Mesendoderm (in vitro differentiated cells): ENCODE measurements around the gene SAMMSON.

ENCODE experiments used
- DNase-seq: peaks from one replicate; pipeline ENCODE4 v3.0.0; 2013
- H2AK5ac ChIP-seq: 2 replicates; pipeline ENCODE4 v1.6.1; 2013; ENCODE audit warnings: low read length, inconsistent platforms
- H2BK120ac ChIP-seq: 2 replicates; pipeline ENCODE4 v1.6.1; 2013; ENCODE audit warnings: low read depth, mild to moderate bottlenecking, low read length, moderate library complexity, mixed read lengths
- H2BK15ac ChIP-seq: replicated peaks from 2 replicates; pipeline ENCODE4 v1.6.1; 2013; ENCODE audit warnings: low read depth, mild to moderate bottlenecking, moderate library complexity
- H2BK5ac ChIP-seq: 2 replicates; pipeline ENCODE4 v1.6.1; 2013; ENCODE audit warnings: low read length, inconsistent platforms
- H3K18ac ChIP-seq: 2 replicates; pipeline ENCODE4 v1.6.1; 2013; ENCODE audit warnings: mild to moderate bottlenecking, low read length, mixed read lengths
- H3K23ac ChIP-seq: one replicate; pipeline ENCODE4 v1.6.1; 2013; ENCODE audit warnings: low read length
- H3K27ac ChIP-seq: 2 replicates; pipeline ENCODE4 v1.5.1; 2013; ENCODE audit warnings: low read depth, mild to moderate bottlenecking, inconsistent platforms, low read length, moderate library complexity
- H3K27me3 ChIP-seq: 2 replicates; pipeline ENCODE4 v1.6.1; 2013; ENCODE audit warnings: low read length, control low read depth, mild to moderate bottlenecking, inconsistent platforms; ENCODE audit not compliant: insufficient read depth, poor library complexity
- H3K36me3 ChIP-seq: 2 replicates; pipeline ENCODE4 v1.6.1; 2013; ENCODE audit warnings: low read length, inconsistent platforms; ENCODE audit not compliant: control insufficient read depth, insufficient read depth
- H3K4ac ChIP-seq: one replicate; pipeline ENCODE4 v1.6.1; 2013; ENCODE audit warnings: low read depth, mild to moderate bottlenecking, low read length, moderate library complexity
- H3K4me1 ChIP-seq: 2 replicates; pipeline ENCODE4 v1.6.1; 2013; ENCODE audit warnings: low read depth, low read length, inconsistent platforms; ENCODE audit not compliant: control insufficient read depth
- H3K4me2 ChIP-seq: 2 replicates; pipeline ENCODE4 v1.6.1; 2013; ENCODE audit warnings: low read length
- H3K4me3 ChIP-seq: 2 replicates; pipeline ENCODE4 v1.5.1; 2013; ENCODE audit warnings: mild to moderate bottlenecking, low read length
- H3K56ac ChIP-seq: one replicate; pipeline ENCODE4 v1.6.1; 2013; ENCODE audit warnings: low read length
- H3K79me1 ChIP-seq: 2 replicates; pipeline ENCODE4 v1.6.1; 2013; ENCODE audit warnings: low read length, inconsistent platforms
- H3K79me2 ChIP-seq: 2 replicates; pipeline ENCODE4 v1.6.1; 2013; ENCODE audit warnings: mild to moderate bottlenecking, low read length; ENCODE audit not compliant: control insufficient read depth, insufficient read depth
- H3K9ac ChIP-seq: 2 replicates; pipeline ENCODE4 v1.6.1; 2013; ENCODE audit warnings: low read length, inconsistent platforms
- H4K5ac ChIP-seq: one replicate; pipeline ENCODE4 v1.6.1; 2013; ENCODE audit warnings: low read length
- H4K8ac ChIP-seq: one replicate; pipeline ENCODE4 v1.6.1; 2013; ENCODE audit warnings: low read depth, mild to moderate bottlenecking, control low read depth, low read length, moderate library complexity
- WGBS: extraction: QIAGEN DNeasy Blood & Tissue Kit; methylation state at CpG from one replicate; pipeline ENCODE4 v1.1.7; 2013; ENCODE audit warnings: low lambda C conversion rate, missing lambda C conversion rate; ENCODE audit not compliant: insufficient coverage; ENCODE audit errors: extremely low coverage; 5-methylcytosine and 5-hydroxymethylcytosine counted together

The SAMMSON gene

DNA sequence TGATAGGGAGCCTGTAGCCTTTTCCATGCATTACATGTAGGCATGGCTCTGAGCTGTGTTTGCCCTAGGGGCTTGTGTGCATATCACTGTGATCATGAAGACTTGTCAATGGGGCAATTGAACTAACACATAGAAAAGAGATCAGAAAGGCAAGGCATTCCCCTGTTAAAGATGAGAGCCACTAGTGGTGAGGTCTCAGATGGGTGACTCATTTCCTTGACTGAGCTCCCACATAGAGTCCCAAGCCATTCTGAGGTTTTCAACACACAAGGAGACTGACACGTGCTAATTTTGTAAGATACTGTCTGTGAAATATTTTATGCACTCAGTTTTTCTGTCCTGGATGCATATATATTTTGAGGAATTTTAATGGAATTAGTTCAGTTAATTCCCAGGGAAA lies 53.8 kb downstream of the SAMMSON start:
- no CpG with 5 or more reads among the region's 1 CpG for WGBS
- no peaks in the 10 kb centered on the region for H3K4me1 ChIP-seq
- H3K56ac ChIP-seq, result no peak overlapping the region
- no peak overlapping the region for H2BK5ac ChIP-seq
- no peaks in the 10 kb centered on the region for H3K79me1 ChIP-seq
- H2BK15ac ChIP-seq, result no peak overlapping the region
- peak overlapping the region; percentile 19 for H3K23ac ChIP-seq
- no peak overlapping the region for H3K18ac ChIP-seq
- H4K5ac ChIP-seq, result no peak overlapping the region
- H3K27me3 ChIP-seq, result no peaks in the 10 kb centered on the region
- peak; percentile 48 for DNase-seq
- H3K4me3 ChIP-seq, result no peak overlapping the region
- no peak overlapping the region for H3K9ac ChIP-seq
- H4K8ac ChIP-seq, result no peak overlapping the region
- H3K36me3 ChIP-seq, result no peaks in the 10 kb centered on the region
- H3K4ac ChIP-seq, result no peak overlapping the region
- H3K4me2 ChIP-seq, result no peak overlapping the region
- H3K27ac ChIP-seq, result no peak overlapping the region
- no peak overlapping the region for H2BK120ac ChIP-seq
- no peaks in the 10 kb centered on the region for H3K79me2 ChIP-seq
- no peak overlapping the region for H2AK5ac ChIP-seq

DNA sequence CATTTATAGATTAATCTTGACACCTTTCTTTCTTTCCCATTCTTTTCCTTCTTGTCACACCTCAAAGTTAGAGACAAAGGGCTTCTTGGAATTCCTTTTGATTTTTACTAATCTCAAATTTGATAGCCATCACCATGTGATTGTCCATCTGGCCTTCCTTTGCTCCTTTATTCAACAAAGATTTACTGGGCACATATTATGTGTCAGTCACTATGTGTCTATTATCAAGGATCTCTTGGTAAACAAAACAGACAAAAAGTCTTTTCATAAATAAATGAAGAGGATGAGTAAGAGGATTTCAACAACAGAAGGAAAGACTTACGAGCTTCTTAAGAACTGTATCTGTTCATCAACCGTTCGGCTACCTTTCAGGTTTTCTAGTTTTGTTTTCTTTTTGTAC lies 56.5 kb downstream of the SAMMSON start:
- H3K9ac ChIP-seq, result no peak overlapping the region
- H2BK15ac ChIP-seq, result no peak overlapping the region
- H3K4me1 ChIP-seq, result no peaks in the 10 kb centered on the region
- no peaks in the 10 kb centered on the region for H3K79me2 ChIP-seq
- no peak overlapping the region for H3K4me2 ChIP-seq
- no peak overlapping the region for H2BK120ac ChIP-seq
- no peak overlapping the region for H3K18ac ChIP-seq
- DNase-seq, result no peak
- no peak overlapping the region for H4K8ac ChIP-seq
- no peaks in the 10 kb centered on the region for H3K27me3 ChIP-seq
- no peak overlapping the region for H3K4ac ChIP-seq
- no peak overlapping the region for H3K23ac ChIP-seq
- H3K79me1 ChIP-seq, result no peaks in the 10 kb centered on the region
- H3K36me3 ChIP-seq, result no peaks in the 10 kb centered on the region
- no peak overlapping the region for H3K27ac ChIP-seq
- no peak overlapping the region for H4K5ac ChIP-seq
- no peak overlapping the region for H2BK5ac ChIP-seq
- H2AK5ac ChIP-seq, result no peak overlapping the region
- H3K4me3 ChIP-seq, result no peak overlapping the region
- no CpG with 5 or more reads among the region's 3 CpGs for WGBS
- no peak overlapping the region for H3K56ac ChIP-seq

DNA sequence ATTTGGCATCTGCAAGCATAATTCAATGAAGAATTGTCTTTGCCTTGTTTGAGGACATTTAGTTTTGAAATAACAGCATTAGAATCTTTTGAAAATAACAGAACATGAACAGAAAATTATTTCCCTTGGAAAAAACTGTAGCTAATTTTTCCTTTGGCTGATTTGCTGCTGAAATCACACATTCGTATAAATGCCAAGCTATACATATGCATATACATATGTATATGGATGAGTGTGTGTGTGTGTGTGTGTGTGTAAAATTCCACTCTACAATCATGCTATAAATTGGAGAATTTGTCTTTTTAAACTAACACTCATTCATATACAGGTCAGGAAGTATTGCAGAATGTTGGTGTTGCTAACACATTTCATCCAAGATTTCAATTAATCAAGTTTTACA lies 57.9 kb downstream of the SAMMSON start:
- Histone ChIP-seq H3K9ac (no peak overlapping the region), H4K8ac (no peak overlapping the region), H2AK5ac (no peak overlapping the region), H2BK5ac (no peak overlapping the region), H3K56ac (no peak overlapping the region), H4K5ac (no peak overlapping the region), H2BK15ac (no peak overlapping the region), H3K27me3 (no peaks in the 10 kb centered on the region), H3K27ac (no peak overlapping the region), H3K4ac (no peak overlapping the region), H3K36me3 (no peaks in the 10 kb centered on the region), H3K18ac (no peak overlapping the region), H3K23ac (no peak overlapping the region), H3K4me2 (no peak overlapping the region), H3K79me2 (no peaks in the 10 kb centered on the region), H2BK120ac (no peak overlapping the region), H3K79me1 (no peaks in the 10 kb centered on the region), H3K4me1 (no peaks in the 10 kb centered on the region), H3K4me3 (no peak overlapping the region)
- no peak for DNase-seq
- WGBS, result no CpG with 5 or more reads among the region's 1 CpG

- Histone ChIP-seq H2BK120ac (no peak overlapping the region), H3K27me3 (no peaks in the 10 kb centered on the region)
- WGBS, result no CpG with 5 or more reads among the region's 5 CpGs
Measured at GRCh38 chr3:70061096-70061495, 61.6 kb downstream of the SAMMSON start.

DNA sequence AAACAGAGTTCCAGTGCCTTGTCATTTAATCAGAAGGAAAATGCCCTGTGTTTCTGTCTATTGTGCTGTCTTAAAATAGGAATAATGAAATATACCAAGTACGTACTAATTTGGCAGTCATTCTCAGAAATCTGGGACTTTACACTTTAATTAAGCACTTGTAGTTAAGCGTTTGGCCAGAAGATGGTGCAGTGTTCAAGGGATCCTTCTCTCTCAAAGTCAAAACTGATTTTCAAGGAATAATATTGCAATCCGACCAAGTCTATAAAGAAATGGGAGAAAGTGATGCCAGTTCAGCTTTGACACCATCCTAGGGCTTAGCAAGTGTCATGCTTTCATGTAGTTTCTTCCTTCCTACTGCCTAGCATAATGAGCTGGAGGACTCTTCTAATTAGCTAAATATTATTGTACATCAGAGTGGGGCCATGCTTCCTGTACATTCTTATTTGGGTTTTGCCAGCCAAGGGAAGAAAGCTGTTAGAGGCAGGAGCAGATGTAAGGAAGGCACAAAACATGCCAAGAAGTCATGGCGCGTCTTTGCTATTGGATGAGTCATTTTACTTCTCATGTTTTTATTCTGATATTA lies 64.8 kb downstream of the SAMMSON start:
- H3K23ac ChIP-seq, result no peak overlapping the region
- no peak overlapping the region for H2BK15ac ChIP-seq
- H3K79me2 ChIP-seq, result no peaks in the 10 kb centered on the region
- no peaks in the 10 kb centered on the region for H3K79me1 ChIP-seq
- no peaks in the 10 kb centered on the region for H3K4me1 ChIP-seq
- H3K36me3 ChIP-seq, result no peaks in the 10 kb centered on the region
- H3K56ac ChIP-seq, result no peak overlapping the region
- no peaks in the 10 kb centered on the region for H3K27me3 ChIP-seq
- no peak overlapping the region for H3K4me2 ChIP-seq
- no peak overlapping the region for H2AK5ac ChIP-seq
- WGBS, result no CpG with 5 or more reads among the region's 5 CpGs
- no peak overlapping the region for H3K9ac ChIP-seq
- no peak overlapping the region for H3K18ac ChIP-seq
- H3K27ac ChIP-seq, result no peak overlapping the region
- H4K5ac ChIP-seq, result no peak overlapping the region
- no peak overlapping the region for H2BK120ac ChIP-seq
- H3K4ac ChIP-seq, result no peak overlapping the region
- peak; percentile 38 for DNase-seq
- H3K4me3 ChIP-seq, result no peak overlapping the region
- H2BK5ac ChIP-seq, result no peak overlapping the region
- H4K8ac ChIP-seq, result no peak overlapping the region

More at GRCh38 chr3:70061096-70061495, 61.6 kb downstream of the SAMMSON start:
- no peak for DNase-seq
- no peak overlapping the region for H3K4ac ChIP-seq
- H3K79me2 ChIP-seq, result no peaks in the 10 kb centered on the region
- H3K9ac ChIP-seq, result no peak overlapping the region
- no peak overlapping the region for H2BK15ac ChIP-seq
- H2AK5ac ChIP-seq, result no peak overlapping the region
- H3K18ac ChIP-seq, result no peak overlapping the region
- H3K4me2 ChIP-seq, result no peak overlapping the region
- H3K4me1 ChIP-seq, result no peaks in the 10 kb centered on the region
- H4K5ac ChIP-seq, result no peak overlapping the region
- H2BK5ac ChIP-seq, result no peak overlapping the region
- no peak overlapping the region for H3K23ac ChIP-seq
- no peaks in the 10 kb centered on the region for H3K36me3 ChIP-seq
- H3K56ac ChIP-seq, result no peak overlapping the region
- no peak overlapping the region for H4K8ac ChIP-seq
- no peaks in the 10 kb centered on the region for H3K79me1 ChIP-seq
- no peak overlapping the region for H3K27ac ChIP-seq
- H3K4me3 ChIP-seq, result no peak overlapping the region

DNA sequence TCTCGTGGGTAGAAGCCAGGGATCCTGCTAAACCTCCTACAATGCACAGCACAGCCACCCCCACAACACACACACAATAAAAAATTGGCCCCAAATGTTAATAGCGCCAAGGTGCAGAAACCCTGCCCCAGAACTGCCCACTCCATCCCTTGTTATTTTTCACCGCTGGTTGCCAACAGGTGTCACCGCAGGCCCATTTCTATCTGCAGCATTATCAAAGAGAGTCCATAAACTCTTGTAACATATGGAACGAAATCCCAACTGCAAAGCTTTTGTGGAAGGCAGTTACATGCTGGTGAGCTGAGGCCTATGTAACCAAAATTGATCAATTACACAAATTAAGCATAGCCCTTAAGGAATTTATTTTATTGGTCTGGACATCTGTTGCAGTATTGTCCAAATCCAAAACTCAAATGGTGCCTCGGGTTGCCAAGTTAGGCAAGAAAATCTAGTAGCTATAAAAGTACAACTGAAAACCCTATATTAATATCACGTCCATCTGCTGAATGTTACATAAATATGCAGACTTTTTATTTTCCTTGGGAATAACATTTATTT lies 66.2 kb downstream of the SAMMSON start:
- no peak overlapping the region for H3K9ac ChIP-seq
- peak; percentile 40 for DNase-seq
- no peak overlapping the region for H2BK120ac ChIP-seq

More for the DNA sequence above, 66.2 kb downstream of the SAMMSON start:
- no peak overlapping the region for H4K5ac ChIP-seq
- H4K8ac ChIP-seq, result no peak overlapping the region
- no peak overlapping the region for H2BK5ac ChIP-seq
- H3K18ac ChIP-seq, result no peak overlapping the region
- no peak overlapping the region for H3K4me3 ChIP-seq
- H2BK15ac ChIP-seq, result no peak overlapping the region
- no peaks in the 10 kb centered on the region for H3K36me3 ChIP-seq
- H3K79me1 ChIP-seq, result no peaks in the 10 kb centered on the region
- no peak overlapping the region for H3K23ac ChIP-seq
- H3K27me3 ChIP-seq, result no peaks in the 10 kb centered on the region
- H3K4me1 ChIP-seq, result no peaks in the 10 kb centered on the region
- H2AK5ac ChIP-seq, result no peak overlapping the region
- no CpG with 5 or more reads among the region's 7 CpGs for WGBS
- no peak overlapping the region for H3K56ac ChIP-seq
- H3K79me2 ChIP-seq, result no peaks in the 10 kb centered on the region
- no peak overlapping the region for H3K4ac ChIP-seq
- no peak overlapping the region for H3K27ac ChIP-seq
- no peak overlapping the region for H3K4me2 ChIP-seq
